HG02943 (cell line): ENCODE measurements around the gene CYTH4.
"Not testable (repeated sequence)": the region's sequence is repeated elsewhere in the genome, so short reads cannot be mapped to it uniquely, and the experiment has no call there.

ENCODE experiments used
- ATAC-seq: cut with Tn5 transposase; IDR thresholded peaks from one replicate; pipeline ENCODE4 v1.9.1; 2021; ENCODE audit warnings: mild to moderate bottlenecking, low read depth, moderate library complexity; ENCODE audit not compliant: unreplicated experiment

CYTH4 gene

DNA sequence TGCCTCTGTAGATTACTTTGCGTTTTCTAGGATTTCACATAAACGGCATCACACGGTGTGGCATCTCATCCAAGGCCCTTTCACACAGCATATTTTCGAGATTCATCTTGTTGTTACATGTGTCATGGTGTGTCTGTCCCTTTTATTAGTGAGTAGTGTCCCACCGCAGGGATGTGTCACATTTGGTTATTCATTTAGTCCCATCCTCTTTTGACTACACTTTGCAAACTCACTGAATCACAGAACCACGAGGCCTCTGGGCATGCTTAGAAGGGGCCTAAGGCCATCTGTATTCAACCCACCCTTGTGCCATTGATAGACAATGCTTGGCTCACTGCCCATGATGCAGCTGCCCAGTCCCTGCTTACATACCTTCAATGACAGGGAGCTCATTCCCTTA, 34.1 kb upstream of the CYTH4 start:
- ATAC-seq, result no peak

GRCh38 chr22:37249986-37250385, 32.3 kb upstream of the CYTH4 start:
- ATAC-seq, result no peak

DNA sequence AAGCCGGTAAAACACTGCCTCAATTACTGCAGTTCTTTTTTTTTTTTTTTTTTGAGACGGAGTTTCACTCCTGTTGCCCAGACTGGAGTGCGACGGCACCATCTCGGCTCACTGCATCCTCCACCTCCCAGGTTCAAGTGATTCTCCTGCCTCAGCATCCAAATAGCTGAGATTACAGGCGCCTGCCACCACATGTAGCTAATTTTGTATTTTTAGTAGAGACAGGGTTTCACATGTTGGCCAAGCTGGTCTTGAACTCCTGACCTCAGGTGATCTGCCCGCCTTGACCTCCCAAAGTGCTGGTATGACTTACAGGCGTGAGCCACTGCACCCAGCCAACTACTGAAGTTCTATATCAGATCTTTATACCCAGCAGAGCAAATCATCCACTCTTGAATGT, 30.5 kb upstream of the CYTH4 start:
- ATAC-seq, result not testable (repeated sequence)

DNA sequence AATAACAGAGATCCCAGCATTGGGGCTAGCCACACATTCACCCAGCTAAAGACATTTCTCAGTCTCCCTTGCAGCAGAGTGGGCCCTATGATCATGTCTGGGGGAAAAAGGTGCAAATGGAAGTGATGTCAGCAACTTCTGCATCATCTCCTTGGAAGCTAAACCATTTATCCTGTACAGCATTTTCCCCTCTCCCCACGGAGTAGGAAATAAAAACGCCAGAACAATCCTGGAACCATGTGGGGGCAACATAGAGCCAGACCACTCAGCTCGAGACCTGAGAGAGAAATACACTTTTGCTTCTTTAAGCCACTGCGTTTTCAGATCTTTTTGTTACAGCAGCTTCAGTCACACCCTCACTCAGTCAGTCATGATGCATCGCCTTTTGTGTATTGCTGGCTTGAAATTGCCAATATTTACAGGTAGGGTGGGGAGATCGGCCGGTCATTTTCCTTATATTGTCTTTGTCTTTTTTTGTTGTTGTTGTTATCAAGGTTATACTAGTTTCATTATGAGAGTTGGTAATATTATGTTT, 29.1 kb upstream of the CYTH4 start:
- no peak for ATAC-seq

DNA sequence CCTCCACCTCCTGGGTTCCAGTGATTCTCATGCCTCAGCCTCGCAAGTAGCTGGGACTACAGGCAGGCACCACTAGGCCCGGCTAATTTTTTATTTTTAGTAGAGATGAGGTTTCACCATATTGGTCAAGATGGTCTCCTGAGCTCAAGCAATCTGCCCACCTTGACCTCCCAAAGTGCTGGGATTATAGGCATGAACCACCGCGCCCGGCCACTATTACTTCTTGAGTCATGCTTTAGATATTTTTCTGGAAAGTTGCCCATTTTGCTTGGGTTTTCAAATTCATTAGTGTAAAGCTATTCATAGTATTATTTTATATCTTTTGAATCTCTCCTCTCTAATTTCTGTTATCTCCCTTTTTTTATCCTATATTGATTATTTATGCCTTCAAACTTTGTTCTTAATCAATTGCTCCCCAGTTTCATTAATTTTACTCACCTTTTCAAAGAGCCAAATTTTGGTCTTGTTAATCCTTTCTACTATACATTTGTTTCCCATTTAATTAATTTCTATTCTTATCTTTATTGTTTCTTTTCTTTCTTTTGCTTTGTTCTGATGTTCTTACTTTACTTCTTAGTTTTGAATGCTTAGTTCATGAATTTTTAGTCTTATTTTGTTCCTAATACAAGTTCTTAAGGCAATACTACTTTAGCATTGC, 28.0 kb upstream of the CYTH4 start:
- no peak for ATAC-seq

- ATAC-seq, result no peak
Measured at GRCh38 chr22:37254867-37255233, 27.5 kb upstream of the CYTH4 start.

DNA sequence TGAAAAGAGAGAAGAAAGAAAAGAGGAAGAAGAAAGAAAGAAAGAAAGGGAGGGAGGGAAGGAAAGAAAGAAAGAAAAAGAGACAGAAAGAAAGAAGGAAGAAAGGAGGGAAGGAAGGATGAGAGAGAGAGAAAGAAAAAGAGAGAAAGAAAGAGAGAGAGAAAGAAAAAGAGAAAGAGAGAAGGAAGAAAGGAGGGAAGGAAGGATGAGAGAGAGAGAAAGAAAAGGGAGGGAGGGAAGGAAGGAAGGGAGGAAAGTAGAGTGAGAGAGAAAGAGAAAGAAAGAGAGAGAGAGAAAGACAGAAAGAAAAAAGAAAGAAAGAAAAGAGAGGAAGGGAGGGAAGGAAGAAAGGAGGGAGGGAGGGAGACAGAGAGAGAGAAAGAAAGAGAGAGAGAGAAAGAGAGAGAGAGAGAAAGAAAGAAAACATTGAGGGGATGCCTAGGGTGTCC, 26.7 kb upstream of the CYTH4 start:
- no peak for ATAC-seq

DNA sequence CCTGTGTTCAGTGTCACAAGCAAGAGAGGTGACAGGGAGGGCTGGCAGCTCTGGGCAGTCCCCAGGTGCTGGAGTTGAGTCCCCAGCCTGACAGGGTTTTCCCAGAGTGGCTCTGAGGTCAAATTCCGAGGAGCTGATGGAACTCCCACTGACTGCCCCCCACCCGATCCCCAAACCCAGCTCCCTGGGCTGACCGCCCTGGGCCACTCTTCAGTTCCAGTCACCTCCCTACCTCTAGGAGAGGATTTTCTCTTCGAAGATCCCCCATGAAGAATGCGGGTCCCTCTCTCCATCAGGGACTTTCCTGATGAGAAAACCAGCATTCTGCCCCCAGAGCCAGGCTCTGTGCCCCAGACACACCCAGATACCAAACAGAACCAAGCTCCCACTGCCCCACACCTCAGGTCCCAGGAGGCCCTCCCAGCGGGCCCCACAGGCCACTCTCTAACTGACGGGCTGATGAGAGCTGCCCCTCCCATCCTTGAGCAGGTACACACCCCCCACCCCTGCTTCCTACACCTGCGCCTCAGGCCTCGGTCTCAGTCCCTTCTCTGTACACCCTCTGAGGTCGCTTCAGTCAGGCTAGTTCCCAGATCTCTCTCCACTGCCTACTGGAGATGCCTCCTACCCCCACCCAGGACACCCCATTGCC, 26.1 kb upstream of the CYTH4 start:
- ATAC-seq, result no peak

DNA sequence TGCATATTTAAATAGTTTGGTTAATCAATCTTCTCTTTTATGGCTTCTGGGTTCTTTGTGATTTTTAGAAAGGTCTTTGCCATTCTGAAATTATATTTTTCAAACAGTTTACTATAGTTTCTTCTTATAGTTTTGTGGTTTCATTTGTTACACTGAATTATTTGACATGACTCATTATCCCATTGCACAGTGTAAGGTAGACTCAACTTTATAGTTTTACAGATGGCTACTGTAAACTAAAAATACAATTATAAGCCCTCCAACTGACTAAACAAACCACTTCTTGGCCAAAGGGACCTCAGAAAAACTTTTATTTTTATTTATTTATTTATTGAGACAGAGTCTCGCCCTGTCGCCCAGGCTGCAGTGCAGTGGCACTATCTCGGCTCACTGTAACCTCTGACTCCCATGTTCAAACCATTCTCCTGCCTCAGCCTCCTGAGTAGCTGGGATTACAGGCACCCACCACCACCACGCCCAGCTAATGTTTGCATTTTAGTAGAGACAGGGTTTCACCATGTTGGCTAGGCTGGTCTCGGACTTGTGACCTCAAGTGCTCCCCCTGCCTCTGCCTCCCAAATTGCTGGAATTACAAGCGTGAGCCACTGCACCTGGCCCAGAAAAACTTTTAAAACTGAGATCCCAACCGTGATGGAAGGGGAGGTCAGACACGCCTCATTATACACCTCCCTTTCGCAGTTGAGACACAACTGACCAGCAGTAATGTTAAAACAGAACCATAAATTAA, 24.1 kb upstream of the CYTH4 start:
- ATAC-seq, result no peak

DNA sequence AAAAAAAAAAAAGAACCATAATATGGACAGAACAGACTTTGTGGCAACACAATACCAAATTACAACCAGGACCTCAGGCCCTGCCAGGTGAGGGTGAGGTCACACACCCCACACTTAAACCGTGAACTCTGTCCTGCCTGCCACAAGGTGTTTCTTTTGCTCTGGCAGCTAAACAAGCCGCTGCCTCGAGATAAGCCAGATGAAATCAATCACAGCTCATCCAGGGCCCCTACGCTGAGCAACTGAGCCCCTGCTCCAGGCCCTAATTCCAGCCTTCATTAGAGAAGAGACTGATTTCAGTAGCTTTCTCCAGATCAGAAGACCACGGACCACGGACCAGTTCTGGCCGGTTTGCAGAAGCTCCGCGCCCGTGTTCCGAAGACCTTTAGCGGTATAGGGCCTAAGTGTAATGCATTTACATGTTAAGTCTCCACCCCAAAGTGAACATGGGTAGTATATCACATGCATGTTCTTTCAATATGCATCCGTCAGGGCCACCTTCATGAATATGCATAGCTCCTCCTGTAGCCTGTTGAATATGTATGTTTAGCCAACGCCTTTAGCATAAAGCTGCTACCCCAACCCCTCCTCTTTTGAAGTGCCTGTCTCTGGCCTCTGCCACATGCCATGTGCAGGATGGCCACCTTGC, 23.4 kb upstream of the CYTH4 start:
- ATAC-seq, result no peak

DNA sequence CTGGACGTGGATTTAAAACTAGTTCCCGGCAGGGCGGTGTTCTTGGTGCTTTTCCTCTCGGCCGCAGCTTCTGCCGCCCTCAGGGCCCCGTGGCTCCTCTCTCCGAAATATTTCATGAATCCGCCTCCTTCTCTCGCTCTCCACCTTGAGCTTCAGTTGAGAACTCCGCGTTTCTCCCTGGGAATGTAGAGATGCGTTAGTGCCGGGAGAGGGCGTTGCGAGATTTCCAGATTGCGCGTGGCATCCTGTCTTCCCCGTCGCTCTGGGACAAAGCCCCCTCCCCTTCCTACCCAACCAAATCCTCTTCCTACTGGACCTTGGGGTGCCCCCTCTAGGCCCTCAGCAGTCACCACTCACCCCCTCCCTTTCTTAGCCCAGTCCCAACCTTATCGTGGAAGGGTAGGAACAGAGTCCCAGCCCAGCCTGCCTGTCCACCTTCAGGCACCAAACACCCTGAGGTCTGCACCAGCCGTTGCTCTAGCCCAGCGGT, 22.7 kb upstream of the CYTH4 start:
- ATAC-seq, result no peak

GRCh38 chr22:37260155-37260795, 22.0 kb upstream of the CYTH4 start:
- no peak for ATAC-seq

DNA sequence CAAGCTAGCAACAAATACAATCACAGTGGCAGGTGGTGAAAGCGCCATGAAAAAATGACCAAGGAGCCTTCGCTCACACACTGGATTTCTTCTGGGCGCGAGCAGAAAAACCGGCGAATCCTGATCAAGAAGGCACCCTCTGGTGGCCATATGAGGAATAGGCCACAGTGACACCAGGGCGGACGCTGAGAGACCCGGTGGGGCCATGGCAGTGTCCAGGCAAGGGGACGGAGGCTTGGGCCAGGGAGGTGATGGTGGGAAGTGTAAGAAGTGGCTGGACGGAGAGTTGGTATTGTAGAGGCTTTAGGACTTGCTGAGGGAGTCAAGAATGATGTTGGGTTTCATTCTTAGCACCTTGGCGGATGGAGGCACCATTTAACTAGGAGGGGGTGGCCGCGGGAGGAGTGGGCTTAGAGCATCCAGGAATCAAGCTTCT, 21.4 kb upstream of the CYTH4 start:
- ATAC-seq, result no peak

GRCh38 chr22:37262346-37262745, 20.0 kb upstream of the CYTH4 start:
- no peak for ATAC-seq

DNA sequence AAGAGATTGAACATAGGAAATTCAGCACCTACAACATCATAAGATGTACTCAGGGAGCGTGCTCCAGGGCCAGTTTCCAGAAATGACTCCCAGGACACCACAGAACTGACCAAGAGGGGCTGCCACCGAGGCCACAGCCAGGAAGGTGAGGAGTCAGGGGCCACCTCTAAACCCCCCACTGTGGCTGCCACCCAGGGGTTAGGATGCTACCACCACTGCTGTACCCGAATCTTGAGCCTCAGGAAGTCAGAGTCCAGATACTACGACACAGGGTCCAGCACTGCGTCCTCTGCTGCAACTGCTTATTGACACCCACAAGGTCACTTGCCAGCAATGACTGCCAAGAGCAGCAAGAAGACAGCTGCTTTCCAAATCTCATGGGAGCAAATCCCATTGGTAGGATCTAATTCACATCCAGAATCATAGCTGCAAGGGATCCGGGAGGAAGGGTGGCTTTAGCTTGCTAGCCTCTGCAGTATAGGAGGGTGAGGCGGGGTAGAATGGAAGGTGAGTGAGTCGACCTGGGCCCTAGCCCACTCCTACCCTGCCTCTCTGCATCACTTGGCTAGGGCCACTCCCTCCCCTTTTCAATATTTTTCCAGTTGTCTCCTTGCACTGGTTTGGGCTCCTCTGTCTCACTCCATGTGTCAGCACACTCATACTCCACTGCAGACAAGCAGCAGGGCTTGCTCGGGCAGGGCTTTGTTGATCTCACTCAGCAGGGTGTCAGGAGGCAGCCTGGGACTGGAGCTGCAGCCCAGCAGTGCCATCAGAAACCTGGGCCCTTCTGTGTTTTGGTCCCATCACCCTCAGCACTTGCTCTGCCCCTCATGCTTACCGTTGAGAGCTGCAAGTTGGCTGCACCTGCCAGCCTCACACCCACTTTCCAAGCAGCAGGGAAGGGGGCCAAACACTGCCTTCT, 18.1 kb upstream of the CYTH4 start:
- no peak for ATAC-seq

- no peak for ATAC-seq
Measured at GRCh38 chr22:37266581-37267134, 15.7 kb upstream of the CYTH4 start.

DNA sequence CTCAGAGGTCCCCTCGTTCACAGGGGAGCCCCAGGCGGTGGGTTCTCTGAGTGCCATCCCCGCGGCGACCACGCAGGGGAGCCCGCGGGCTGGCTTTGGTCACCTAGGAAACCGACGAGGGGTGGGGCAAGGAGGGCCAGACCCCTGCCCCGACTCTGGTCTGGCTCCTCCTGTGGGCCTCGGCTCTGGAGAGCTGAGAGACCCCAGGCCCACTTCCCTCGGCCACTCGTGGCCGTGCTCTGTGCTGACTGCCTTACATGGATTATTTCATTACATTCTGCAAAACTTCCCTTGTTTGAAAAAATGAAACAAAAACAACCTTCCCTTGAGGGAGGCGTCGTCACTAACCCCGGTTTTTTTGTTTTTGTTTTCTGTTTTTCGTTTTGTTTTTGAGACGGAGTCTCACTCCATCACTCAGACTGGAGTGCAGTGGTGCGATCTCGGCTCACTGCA, 15.1 kb upstream of the CYTH4 start:
- ATAC-seq, result no peak

DNA sequence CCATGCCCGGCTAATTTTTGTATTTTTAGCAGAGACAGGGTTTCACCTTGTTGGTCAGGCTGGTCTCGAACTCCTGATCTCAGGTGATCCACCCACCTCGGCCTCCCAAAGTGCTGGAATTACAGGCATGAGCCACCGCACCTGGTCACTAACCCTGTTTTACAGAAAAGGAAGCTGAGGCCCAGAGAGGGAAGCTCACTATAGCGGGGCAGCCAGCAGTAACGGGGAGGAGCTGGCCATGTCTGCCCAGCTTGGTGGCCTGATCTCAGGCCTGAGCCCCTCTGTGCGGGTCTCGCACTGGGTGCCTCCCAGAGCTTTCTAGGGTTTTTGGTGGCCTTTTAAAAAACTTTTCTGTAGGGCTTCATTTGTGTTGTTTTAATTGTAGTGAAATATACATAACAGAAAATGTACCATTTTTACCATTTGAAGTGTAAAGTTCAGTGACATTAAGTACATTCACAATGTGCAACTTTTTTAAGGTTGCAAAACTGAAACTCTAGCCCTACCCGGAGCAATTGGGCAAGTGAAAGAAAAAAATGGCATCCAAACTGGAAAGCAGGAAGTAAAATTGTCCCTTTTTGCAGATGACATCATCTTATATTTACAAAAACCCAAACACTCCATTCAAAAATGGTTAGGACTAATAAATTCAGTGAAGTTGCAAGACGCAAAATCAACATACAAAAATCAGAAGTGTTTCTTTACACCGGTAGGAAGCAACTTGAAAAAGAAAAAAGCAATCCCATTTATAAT, 14.5 kb upstream of the CYTH4 start:
- ATAC-seq, result no peak
